Activated CD4-positive, alpha-beta T cell treated with anti-CD3 and anti-CD28 coated beads, Interleukin-2, amount 10 ng/mL, durations not matched to agents 24 days and 14 days (primary cell): ENCODE data around the gene TACR2. TPM values are rescaled to one million over a fixed set of nuclear protein-coding genes. Genes with fewer than 3 reads are reported as not detected.

Experiments
- DNase-seq: peaks from one replicate; pipeline ENCODE4 v3.0.0; 2022
- H3K27ac Mint-ChIP-seq: one replicate; pipeline ENCODE4 v1.8.0; 2022; ENCODE audit warnings: mild to moderate bottlenecking, mixed read lengths
- H3K27me3 Mint-ChIP-seq: one replicate; pipeline ENCODE4 v1.8.0; 2022; ENCODE audit warnings: mixed read lengths
- H3K36me3 Mint-ChIP-seq: one replicate; pipeline ENCODE4 v1.8.0; 2022; ENCODE audit warnings: low read depth, mild to moderate bottlenecking, mixed read lengths
- H3K4me1 Mint-ChIP-seq: one replicate; pipeline ENCODE4 v1.8.0; 2021; ENCODE audit warnings: mixed read lengths
- H3K4me3 Mint-ChIP-seq: one replicate; pipeline ENCODE4 v1.8.0; 2022; ENCODE audit warnings: mild to moderate bottlenecking, moderate library complexity, mixed read lengths
- H3K9me3 Mint-ChIP-seq: one replicate; pipeline ENCODE4 v1.8.0; 2021; ENCODE audit warnings: mixed read lengths
- intact Hi-C: fragments of 100-400 bp; cut with micrococcal nuclease; formaldehyde crosslinking; loops from one replicate; pipeline ENCODE4 v1.15.1; 2023
- total RNA-seq: library from RNA; stranded (reverse); gene quantifications from 2 replicates; pipeline ENCODE4 v1.2.3, GENCODE V29; 2022

TACR2 gene
- total RNA-seq, 1 donor from 2014 or later = not detected

DNA sequence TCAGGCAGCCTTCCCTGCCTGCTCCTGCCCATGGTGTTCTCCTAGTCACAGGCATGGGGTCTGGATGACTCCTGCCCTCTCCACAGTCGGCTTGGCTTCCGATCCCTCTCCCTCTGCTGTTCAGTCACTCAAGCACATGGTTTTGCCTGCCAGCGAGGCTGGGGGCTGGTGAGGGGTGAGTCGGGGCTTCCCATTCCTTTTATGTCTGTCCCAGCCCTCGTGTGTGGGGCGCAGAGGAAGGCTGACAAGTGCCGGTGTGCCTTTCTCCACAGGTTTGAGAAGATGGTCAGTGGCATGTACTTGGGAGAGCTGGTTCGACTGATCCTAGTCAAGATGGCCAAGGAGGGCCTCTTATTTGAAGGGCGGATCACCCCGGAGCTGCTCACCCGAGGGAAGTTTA is 40.1 kb downstream of the TACR2 start:
- Mint-ChIP-seq H3K27ac (no peak overlapping the region), H3K36me3 (peaks cover 61% of the 10 kb centered on the region), H3K27me3 (no peaks in the 10 kb centered on the region), H3K9me3 (no peaks in the 10 kb centered on the region), H3K4me1 (peaks cover 3% of the 10 kb centered on the region), H3K4me3 (no peak overlapping the region)
- DNase-seq = no peak
- intact Hi-C loops = no loop called here

DNA sequence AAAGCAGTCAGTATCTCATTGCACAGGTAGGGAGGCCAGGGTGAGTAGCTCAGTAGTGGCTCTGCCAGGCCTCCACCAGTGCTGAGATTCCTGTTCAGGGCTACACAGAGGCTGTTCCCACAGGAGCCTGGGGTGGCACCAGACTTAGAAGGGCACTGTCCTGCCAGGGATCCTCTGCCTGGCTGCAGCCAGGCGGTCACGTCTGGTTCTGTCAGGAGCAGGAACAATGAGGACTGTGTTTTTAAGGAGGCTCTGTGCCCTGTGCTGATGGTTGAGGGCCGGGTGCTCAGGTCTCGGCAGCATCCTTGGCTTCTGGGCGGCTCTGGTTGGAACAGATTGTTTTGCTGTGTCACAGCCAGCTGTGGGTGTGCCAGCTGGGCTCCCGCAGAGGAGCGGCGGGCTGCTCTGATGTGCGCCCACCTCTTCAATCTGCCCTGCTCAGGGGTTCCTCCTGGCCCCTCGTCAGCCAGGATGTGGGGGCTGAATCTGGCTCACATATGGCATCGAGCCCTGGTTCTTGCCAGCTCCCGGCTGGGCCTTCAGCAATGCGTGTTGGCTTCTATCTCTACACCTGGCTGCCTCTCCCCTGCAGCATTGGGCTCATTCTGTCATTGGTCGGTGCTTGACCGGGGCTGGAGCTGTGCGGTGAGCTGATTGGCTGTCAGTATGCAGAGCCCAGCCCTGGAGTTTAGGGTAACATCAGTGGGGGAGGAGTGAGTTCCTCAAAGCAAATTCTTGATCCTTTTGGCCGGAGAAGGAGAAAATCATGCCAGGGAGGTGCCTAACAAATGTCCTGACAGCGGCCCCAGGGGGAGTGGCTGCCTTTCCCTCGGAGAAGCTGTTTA is 41.2 kb downstream of the TACR2 start:
- Mint-ChIP-seq H3K9me3 (no peaks in the 10 kb centered on the region), H3K4me1 (peaks cover 3% of the 10 kb centered on the region), H3K36me3 (peaks cover 71% of the 10 kb centered on the region), H3K27me3 (no peaks in the 10 kb centered on the region), H3K4me3 (no peak overlapping the region), H3K27ac (no peak overlapping the region)
- intact Hi-C loops = no loop called here
- no peak for DNase-seq

DNA sequence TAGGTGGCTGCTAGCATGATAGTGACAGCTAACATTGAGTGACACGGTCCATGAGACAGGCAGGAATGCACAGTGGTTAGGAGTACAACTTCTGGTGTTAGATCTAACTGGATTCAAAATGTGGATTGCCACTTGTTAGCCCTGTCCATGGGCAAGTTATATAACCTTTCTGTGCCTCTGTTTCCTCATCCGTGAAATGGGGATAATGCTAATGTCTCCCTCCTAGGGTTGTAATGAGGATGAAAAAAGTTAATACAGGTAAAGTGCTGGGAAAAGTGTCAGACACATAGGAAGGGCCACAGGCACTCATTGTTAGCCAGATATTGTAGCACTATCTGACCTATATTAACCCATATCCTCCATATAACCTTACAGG is 41.8 kb downstream of the TACR2 start:
- H3K27ac Mint-ChIP-seq = peak overlapping the region; percentile 20
- H3K36me3 Mint-ChIP-seq = peaks cover 72% of the 10 kb centered on the region
- H3K4me1 Mint-ChIP-seq = peaks cover 3% of the 10 kb centered on the region
- H3K4me3 Mint-ChIP-seq = no peak overlapping the region
- H3K27me3 Mint-ChIP-seq = no peaks in the 10 kb centered on the region
- DNase-seq = no peak
- intact Hi-C loops = no loop called here
- H3K9me3 Mint-ChIP-seq = no peaks in the 10 kb centered on the region

DNA sequence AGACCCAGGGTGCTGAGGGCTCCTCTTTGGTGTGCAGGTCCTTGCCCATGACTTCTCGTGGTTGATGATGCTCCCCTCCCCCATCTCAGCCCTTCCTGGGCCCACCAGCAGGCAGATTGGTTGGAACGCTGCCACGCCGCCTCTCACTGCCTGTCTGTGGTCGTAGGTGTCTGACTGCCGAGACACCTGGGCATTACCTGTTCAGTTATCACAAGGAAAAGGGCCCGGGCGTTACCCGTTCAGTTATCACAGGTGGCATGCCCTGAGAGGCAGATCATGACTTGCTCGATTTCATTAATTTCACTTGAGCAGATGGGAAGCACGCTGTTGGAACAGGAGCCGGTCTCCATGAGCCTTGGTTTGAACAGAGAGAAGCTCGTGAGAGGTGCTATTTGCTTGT is 42.5 kb downstream of the TACR2 start:
- intact Hi-C loops = no loop called here
- peaks cover 69% of the 10 kb centered on the region for H3K36me3 Mint-ChIP-seq

DNA sequence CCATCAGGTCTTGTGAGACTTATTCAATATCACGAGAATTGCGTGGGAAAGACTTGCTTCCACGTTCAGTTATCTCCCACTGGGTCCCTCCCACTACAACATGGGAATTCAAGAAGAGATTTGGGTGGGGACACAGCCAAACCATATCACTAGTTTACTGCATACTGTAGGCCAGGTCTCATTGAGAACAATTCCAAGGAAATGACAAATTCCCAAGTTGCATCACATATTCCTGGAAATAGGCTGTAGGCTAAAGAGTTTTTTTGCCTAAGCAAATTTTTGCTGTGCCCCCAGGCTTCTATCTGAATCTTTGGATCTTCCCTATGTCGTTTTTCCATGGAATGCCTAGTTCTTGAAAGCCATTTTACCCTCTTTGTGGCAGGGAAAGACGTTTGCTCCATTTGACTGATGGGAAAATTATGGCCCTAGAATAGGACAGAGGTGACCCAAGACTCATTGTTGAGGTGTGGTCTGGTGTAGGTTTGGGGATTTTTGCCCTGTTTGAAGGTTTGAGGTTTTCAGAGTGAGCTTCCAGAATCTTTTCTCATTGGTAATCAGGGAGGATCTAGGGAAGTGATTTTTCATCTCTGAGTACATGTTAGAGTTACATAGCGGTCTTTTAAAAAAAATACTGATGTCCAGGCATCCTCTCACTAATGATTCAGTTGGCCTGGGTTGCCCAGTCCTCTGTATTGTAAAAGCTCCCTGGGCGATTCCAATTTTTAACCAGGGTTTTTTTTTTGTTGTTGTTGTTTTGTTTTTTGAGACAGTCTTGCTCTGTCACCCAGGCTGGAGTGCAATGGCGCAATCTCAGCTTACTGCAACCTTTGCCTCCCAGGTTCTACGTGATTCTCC is 44.4 kb downstream of the TACR2 start:
- H3K9me3 Mint-ChIP-seq = no peaks in the 10 kb centered on the region
- H3K4me1 Mint-ChIP-seq = peaks cover 3% of the 10 kb centered on the region
- H3K4me3 Mint-ChIP-seq = no peak overlapping the region
- H3K36me3 Mint-ChIP-seq = peaks cover 62% of the 10 kb centered on the region
- H3K27me3 Mint-ChIP-seq = no peaks in the 10 kb centered on the region
- intact Hi-C loops = no loop called here
- H3K27ac Mint-ChIP-seq = peak overlapping the region; percentile 23
- DNase-seq = no peak

More for the DNA sequence above, 42.5 kb downstream of the TACR2 start:
- Mint-ChIP-seq H3K4me3 (no peak overlapping the region), H3K4me1 (peaks cover 3% of the 10 kb centered on the region), H3K9me3 (no peaks in the 10 kb centered on the region), H3K27ac (peak overlapping the region; percentile 66), H3K27me3 (no peaks in the 10 kb centered on the region)
- no peak for DNase-seq

DNA sequence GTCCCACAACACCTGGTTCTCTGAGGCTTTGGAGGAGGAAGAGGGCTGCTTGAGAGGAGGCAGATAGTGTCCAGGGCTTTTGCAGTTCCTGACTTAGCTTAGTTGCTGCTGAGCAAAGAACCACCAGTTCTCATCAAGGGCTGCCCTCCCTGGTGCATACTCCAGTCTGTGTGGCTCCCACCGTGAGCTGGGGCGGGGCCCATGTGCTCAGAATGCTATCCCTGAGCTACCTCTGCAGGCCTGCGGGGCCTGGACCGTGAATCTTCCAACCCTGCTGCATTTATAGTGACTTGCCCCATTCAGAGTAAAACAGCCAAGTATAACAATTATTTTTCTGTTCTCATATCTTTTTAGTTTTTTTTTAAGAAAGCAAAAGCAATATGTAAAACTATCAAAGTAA is 49.2 kb downstream of the TACR2 start:
- Mint-ChIP-seq H3K27ac (no peak overlapping the region), H3K36me3 (peaks cover 56% of the 10 kb centered on the region)
- intact Hi-C loops = no loop called here

DNA sequence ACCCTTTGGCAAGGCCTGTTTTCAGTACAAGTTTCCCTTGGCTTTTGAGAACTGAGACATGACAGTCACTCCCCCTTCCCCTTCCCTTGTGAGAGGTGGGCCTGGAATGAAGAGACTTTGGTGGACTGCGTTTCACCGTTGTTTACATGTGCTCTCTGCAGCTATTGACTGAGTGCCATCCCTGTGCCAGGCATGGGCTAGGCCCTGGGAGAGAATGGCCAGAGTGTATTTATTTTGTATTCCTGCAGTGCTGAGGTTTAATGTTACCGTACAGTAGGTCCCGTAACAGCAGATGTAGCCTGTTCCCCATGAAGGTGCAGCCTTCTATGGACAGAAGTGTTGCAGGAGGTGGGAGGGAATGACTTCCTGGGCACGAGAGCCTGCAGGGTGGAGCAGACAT is 50.0 kb downstream of the TACR2 start:
- Mint-ChIP-seq H3K4me3 (no peak overlapping the region), H3K9me3 (no peaks in the 10 kb centered on the region), H3K4me1 (peaks cover 22% of the 10 kb centered on the region), H3K27ac (no peak overlapping the region), H3K27me3 (no peaks in the 10 kb centered on the region), H3K36me3 (peaks cover 53% of the 10 kb centered on the region)
- no peak for DNase-seq
- intact Hi-C loops = no loop called here

More for the DNA sequence above, 49.2 kb downstream of the TACR2 start:
- Mint-ChIP-seq H3K27me3 (no peaks in the 10 kb centered on the region), H3K4me3 (no peak overlapping the region), H3K4me1 (peaks cover 19% of the 10 kb centered on the region), H3K9me3 (no peaks in the 10 kb centered on the region)
- DNase-seq = no peak

DNA sequence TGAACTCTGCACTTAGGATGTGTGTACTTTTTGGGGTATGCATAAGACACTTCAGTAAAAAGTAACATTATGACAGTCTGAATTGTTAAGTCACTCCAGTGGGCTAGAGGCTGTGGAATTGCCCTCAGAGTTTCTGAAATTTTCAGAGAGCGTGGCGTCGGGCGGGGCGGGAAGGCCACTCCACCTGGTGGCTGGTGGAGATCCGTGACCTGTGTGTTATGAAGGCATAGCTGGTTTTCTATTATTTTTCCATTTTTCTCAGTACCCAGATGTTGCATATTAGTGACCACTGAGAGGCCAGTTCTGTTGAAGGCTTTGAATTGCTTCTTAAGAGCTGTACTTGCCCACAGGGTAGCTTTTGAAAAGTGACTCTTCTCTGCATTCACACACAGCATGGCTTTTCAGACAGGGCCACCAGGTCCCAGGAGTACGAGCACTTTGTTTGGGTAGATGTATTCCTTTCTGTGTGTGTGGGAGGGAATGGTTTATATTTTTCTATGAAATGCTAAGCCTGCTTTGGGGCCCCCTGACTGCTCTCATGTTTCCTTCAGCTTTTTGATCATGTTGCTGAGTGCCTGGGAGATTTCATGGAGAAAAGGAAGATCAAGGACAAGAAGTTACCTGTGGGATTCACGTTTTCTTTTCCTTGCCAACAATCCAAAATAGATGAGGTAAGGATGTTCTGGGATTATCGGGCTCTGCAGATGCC is 52.3 kb downstream of the TACR2 start:
- no peak for DNase-seq
- Mint-ChIP-seq H3K9me3 (no peaks in the 10 kb centered on the region), H3K36me3 (peaks cover 42% of the 10 kb centered on the region), H3K4me1 (peaks cover 39% of the 10 kb centered on the region), H3K27me3 (no peaks in the 10 kb centered on the region), H3K27ac (peak overlapping the region; percentile 3), H3K4me3 (no peak overlapping the region)
- intact Hi-C loops = no loop called here

DNA sequence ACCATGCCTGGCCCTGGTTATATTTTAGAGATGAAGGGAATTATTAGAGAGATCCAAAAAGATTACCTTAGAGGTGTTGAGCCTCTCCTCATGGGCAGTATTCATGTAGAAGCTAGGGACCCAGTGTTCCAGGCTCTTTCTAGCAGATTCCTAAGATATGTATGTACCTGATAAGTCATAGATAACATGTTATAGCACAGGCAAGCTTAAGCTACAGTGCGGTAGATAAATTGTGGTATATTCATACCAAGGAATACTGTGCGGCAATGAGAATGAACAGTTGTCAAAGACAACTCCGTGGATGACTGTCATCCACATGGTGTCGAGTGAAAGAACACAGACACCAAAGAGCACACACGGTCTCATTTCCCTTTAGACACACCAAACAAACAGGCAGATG is 53.1 kb downstream of the TACR2 start:
- Mint-ChIP-seq H3K27ac (peak overlapping the region; percentile 49), H3K9me3 (no peaks in the 10 kb centered on the region), H3K4me3 (no peak overlapping the region), H3K27me3 (no peaks in the 10 kb centered on the region), H3K36me3 (peaks cover 37% of the 10 kb centered on the region), H3K4me1 (peaks cover 44% of the 10 kb centered on the region)
- intact Hi-C loops = no loop called here
- DNase-seq = no peak

DNA sequence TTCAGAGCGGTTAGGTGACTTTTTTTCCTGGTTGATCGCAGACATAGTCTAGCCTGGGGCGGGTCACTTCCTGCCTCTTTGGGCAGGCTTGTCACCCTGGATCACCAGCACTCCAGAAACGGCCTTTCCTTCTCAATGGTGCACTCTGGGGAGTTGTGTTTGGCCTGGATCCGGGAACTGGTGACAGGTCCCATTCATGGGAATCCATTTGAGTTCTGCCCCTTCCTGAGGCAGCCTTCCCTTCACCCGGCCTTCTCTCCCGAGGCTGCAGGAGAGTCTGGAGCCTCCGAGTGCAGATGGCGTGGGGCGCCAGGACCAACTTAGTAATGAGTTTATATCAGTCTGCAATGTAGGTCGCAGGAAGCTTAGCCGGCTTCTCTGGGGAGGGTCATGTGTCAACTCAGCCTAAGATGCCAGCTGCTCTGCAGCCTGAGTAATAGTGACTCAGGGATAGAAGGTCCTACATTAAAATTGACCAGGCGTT is 54.2 kb downstream of the TACR2 start:
- H3K36me3 Mint-ChIP-seq = peaks cover 36% of the 10 kb centered on the region
- no peak overlapping the region for H3K4me3 Mint-ChIP-seq
- no peak overlapping the region for H3K27ac Mint-ChIP-seq
- intact Hi-C loops = no loop called here
- H3K27me3 Mint-ChIP-seq = no peaks in the 10 kb centered on the region
- peak; percentile 62 for DNase-seq
- H3K9me3 Mint-ChIP-seq = no peaks in the 10 kb centered on the region
- H3K4me1 Mint-ChIP-seq = peaks cover 51% of the 10 kb centered on the region

DNA sequence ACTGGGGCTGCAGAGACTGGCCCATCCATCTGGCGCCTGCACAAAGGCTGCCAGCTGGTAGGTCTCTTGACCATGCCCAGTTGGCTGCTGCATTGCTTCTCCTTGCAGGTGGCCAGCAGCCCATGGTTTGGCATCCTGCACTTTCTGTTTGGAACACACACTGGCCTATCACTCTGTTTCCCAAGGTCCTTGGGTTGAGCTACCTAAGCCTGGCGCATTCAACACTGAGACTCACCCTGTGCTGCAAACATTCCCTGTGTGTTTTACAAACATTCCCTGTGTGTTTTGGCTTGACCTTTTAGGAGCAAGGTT is 55.5 kb downstream of the TACR2 start:
- no peaks in the 10 kb centered on the region for H3K27me3 Mint-ChIP-seq

DNA sequence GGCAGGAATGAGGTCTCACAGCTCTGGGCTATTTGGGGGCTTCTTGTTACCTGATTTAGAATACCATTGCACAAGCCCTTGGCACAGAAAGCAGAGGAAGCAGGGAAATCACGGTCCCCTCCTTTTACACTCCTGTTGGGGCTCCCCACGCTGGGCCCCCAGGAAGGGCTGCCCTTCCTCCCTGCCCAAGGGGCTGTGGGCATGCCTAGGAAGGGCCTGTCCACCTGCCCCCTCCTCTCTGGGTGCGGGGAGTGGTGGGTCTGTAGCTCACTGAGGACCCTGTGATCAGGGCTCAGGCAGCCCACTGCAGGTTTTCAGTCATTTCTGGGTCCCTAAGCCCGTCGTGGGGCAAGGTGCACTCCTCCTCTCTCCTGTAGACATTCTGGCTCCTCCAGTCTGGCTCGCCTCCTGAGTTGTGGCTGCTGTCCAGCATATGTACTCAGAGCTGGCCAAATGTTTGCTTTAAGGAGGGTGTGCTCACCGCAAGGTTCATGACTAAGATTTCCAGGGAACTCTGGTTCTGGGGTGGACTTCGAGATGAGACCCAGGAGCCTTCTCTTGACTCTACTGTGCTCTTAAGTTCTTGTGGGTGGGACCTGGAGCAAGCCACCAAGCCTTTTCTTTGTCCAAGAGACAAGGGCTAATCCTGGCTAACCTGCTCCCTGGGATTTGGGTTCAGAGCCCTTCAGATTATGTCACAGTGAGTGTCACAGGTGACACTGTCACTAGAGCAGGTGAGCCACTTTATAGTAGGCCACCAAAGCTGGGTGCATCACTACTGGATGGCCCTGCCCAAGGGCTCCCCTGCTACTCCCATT is 56.0 kb downstream of the TACR2 start:
- DNase-seq = no peak
- Mint-ChIP-seq H3K4me3 (no peak overlapping the region), H3K27ac (peak overlapping the region; percentile 79), H3K27me3 (no peaks in the 10 kb centered on the region), H3K4me1 (peaks cover 48% of the 10 kb centered on the region), H3K9me3 (no peaks in the 10 kb centered on the region), H3K36me3 (peaks cover 35% of the 10 kb centered on the region)
- intact Hi-C loops = no loop called here

More for the DNA sequence above, 55.5 kb downstream of the TACR2 start:
- Mint-ChIP-seq H3K36me3 (peaks cover 32% of the 10 kb centered on the region), H3K9me3 (no peaks in the 10 kb centered on the region), H3K4me1 (peaks cover 48% of the 10 kb centered on the region), H3K27ac (peak overlapping the region; percentile 1), H3K4me3 (no peak overlapping the region)
- DNase-seq = no peak
- intact Hi-C loops = no loop called here

DNA sequence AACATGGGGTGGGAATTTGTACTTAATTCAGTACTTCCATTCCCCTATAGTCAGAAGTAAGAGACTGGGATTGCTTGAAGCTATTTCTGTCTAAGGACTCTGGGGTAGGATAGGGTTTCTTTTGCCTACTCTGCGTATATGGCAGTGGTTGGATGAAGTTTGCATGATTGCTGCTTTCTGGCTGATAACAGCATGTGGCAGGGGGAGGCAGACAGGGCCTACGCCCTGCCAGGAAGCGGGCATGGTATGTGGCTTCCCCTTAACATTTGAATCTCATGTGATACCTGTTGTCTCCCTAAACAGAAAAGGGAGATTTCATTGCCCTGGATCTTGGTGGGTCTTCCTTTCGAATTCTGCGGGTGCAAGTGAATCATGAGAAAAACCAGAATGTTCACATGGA is 57.1 kb downstream of the TACR2 start:
- Mint-ChIP-seq H3K9me3 (no peaks in the 10 kb centered on the region), H3K27me3 (no peaks in the 10 kb centered on the region), H3K4me1 (peaks cover 44% of the 10 kb centered on the region), H3K27ac (peak overlapping the region; percentile 70), H3K4me3 (peak overlapping the region; percentile 25), H3K36me3 (peaks cover 33% of the 10 kb centered on the region)
- intact Hi-C loops = loop anchor here (2.0 kb wide), 1 partner anchor 41 kb away; no protein-coding TSS in a partner anchor
- peak; percentile 75 for DNase-seq
